Measurements from ENCODE around the gene ANKS1A. TPM values are rescaled to one million over a fixed set of nuclear protein-coding genes. Genes with fewer than 3 reads are reported as not detected.

ANKS1A gene
- total RNA-seq, 3 donors from 2014 or later (not counting 1 experiment from before 2014, with no cell fraction given), result 10.4 to 11.5 (median 10.9) TPM

DNA sequence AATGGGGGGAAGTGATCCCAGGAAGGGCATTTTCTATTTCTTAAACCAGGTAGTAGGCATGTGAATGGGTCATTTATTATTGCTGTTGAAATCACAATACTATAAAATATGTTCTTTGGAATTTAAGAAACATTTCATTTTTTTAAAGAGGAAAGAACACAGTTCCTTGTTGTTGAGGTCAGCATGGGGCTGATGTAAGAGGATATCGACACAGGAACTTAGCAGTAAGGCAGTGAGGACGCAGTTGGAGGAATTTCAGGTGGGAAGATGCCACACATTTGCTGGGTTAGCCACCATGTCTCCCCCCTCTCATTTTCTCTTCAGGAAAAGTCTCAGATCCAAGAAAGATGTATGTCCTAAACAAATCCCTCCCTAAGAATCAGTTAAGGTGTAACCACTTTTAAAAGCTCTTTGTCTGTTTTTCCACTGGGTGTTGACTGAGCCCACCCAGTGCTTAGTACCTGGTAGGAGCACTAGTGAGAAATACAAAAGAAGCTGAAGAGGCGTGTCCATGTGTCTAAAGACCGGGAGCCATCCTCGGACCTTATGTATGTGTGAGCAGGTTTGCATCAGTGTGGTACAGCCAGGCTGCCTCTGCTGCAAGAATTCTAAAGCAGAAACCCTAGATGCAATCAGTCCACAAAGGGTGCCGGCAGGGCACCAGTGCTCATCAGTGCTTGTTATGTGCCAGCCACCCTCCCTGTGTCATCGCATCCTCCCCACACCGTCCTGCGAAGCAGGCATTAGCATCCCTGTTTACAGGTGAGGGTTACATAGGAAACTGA, 153.2 kb downstream of the ANKS1A start:
- Mint-ChIP-seq H3K9me3 (no peaks in the 10 kb centered on the region), H3K27ac (no peak overlapping the region), H3K4me1 (peaks cover 7 to 12% of the 10 kb centered on the region in 2 donors), H3K4me3 (no peak overlapping the region), H3K36me3 (no peaks in the 10 kb centered on the region), H3K27me3 (ENCODE audit: low read depth in 2 of 2) (no peaks in the 10 kb centered on the region)
- Histone ChIP-seq H3K27me3 (ENCODE audit: control insufficient read depth, insufficient read depth, low read length) (no peaks in the 10 kb centered on the region), H3K4me1 (ENCODE audit: control insufficient read depth, insufficient read depth, low read length) (no peaks in the 10 kb centered on the region), H3K36me3 (ENCODE audit: control insufficient read depth, insufficient read depth, low read length) (no peaks in the 10 kb centered on the region), H3K4me3 (ENCODE audit: low read length) (no peak overlapping the region), H3K27ac (ENCODE audit: low read length) (no peak overlapping the region), H3K9me3 (ENCODE audit: control insufficient read depth, insufficient read depth, low read length) (no peaks in the 10 kb centered on the region)
- ATAC-seq, result no peak
- 83% methylated on average over 5 of the region's 9 CpGs for WGBS (ENCODE audit: insufficient coverage)
- TF ChIP-seq, protein P1, sequence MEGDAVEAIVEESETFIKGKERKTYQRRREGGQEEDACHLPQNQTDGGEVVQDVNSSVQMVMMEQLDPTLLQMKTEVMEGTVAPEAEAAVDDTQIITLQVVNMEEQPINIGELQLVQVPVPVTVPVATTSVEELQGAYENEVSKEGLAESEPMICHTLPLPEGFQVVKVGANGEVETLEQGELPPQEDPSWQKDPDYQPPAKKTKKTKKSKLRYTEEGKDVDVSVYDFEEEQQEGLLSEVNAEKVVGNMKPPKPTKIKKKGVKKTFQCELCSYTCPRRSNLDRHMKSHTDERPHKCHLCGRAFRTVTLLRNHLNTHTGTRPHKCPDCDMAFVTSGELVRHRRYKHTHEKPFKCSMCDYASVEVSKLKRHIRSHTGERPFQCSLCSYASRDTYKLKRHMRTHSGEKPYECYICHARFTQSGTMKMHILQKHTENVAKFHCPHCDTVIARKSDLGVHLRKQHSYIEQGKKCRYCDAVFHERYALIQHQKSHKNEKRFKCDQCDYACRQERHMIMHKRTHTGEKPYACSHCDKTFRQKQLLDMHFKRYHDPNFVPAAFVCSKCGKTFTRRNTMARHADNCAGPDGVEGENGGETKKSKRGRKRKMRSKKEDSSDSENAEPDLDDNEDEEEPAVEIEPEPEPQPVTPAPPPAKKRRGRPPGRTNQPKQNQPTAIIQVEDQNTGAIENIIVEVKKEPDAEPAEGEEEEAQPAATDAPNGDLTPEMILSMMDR (IDR thresholded peaks at IDR 0.05), result no peak
- DNase-seq, result no peak
- intact Hi-C loops (cut with micrococcal nuclease), result no loop called here

DNA sequence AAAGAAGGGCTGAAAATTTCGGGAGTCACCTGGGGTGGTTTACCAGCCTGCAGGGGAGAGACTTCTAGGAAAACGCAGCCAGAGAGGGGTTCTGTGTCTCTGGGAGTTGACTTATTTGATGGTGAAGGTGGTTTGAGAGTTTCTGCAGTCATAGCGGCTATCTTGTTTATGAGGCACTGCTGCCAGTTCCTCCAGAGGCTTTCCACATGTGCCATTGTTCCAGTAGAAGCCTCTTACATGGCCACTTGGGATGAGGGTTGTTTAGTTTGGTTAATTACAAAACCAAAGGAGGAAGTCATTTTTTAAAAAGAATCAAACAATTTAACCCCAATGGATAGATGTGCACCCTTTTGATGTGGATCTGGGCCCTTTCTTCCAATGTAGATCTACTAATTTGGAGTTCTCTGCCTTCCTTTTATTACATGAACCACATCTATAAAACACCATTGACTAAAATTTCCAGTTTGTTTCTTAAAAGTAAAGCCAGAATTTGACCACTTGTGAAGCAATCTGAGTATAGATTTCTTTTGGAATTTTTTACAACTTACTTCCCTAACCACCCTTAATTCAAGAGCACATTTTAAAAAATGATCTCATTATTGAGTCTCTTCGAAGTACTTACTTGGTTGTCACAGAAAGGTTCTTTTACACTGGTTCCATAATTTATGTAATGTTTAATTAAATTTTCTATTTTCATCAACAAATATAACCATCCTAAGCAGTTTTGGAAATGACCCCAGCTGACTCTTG, 154.5 kb downstream of the ANKS1A start:
- TF ChIP-seq, protein P1 (IDR thresholded peaks at IDR 0.05), result no peak
- Mint-ChIP-seq H3K36me3 (no peaks in the 10 kb centered on the region), H3K4me3 (no peak overlapping the region), H3K27me3 (ENCODE audit: low read depth in 2 of 2) (no peaks in the 10 kb centered on the region), H3K9me3 (no peaks in the 10 kb centered on the region), H3K27ac (no peak overlapping the region), H3K4me1 (peaks cover 16 to 22% of the 10 kb centered on the region in 2 donors)
- intact Hi-C loops (cut with micrococcal nuclease), result no loop called here
- no peaks in the 10 kb centered on the region for H3K36me3 ChIP-seq (ENCODE audit: control insufficient read depth, insufficient read depth, low read length)
- DNase-seq (no peak), ATAC-seq (no peak)
- H3K27ac ChIP-seq (ENCODE audit: low read length), result no peak overlapping the region
- H3K9me3 ChIP-seq (ENCODE audit: control insufficient read depth, insufficient read depth, low read length), result no peaks in the 10 kb centered on the region
- H3K4me1 ChIP-seq (ENCODE audit: control insufficient read depth, insufficient read depth, low read length), result peaks cover 7% of the 10 kb centered on the region
- no peak overlapping the region for H3K4me3 ChIP-seq (ENCODE audit: low read length)
- WGBS (ENCODE audit: insufficient coverage), result 80% methylated on average over 3 of the region's 4 CpGs
- H3K27me3 ChIP-seq (ENCODE audit: control insufficient read depth, insufficient read depth, low read length), result no peaks in the 10 kb centered on the region

DNA sequence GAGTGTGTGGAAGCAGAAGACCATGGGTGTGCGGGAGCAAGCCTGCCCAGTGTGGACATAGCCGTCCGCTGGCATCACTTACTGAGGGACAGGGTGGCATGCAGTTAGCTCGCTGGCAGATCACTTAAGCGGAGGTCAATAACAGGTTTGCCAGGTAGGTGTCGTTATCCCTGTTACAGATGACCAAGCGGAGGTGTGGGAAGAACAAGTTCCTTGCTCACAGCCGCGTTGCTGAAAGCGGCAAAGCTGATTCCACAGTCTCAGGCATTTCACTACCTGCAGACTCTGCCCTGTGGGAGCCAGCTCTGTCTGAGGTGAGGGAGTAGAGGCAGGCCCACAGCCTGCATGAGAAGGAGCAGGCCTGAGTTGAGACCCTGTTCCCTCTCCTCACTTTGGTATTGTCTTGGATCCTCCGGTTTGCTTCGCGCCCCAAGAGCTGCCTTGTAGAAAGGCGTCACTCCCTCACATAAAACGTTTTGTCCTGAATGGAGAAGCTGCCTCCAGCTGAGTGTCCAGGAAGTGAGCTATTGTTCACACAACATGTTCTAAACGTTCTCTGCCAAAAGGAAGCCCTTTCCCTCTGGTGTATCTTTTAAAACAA, 155.2 kb downstream of the ANKS1A start:
- peaks cover 12% of the 10 kb centered on the region for H3K4me1 ChIP-seq (ENCODE audit: control insufficient read depth, insufficient read depth, low read length)
- Mint-ChIP-seq H3K27ac (no peak overlapping the region), H3K4me3 (no peak overlapping the region), H3K36me3 (no peaks in the 10 kb centered on the region), H3K27me3 (ENCODE audit: low read depth in 2 of 2) (no peaks in the 10 kb centered on the region), H3K9me3 (no peaks in the 10 kb centered on the region), H3K4me1 (peaks cover 16 to 22% of the 10 kb centered on the region in 2 donors)
- DNase-seq (no peak), ATAC-seq (no peak)
- no peak overlapping the region for H3K27ac ChIP-seq (ENCODE audit: low read length)
- intact Hi-C loops (cut with micrococcal nuclease), result no loop called here
- no peaks in the 10 kb centered on the region for H3K27me3 ChIP-seq (ENCODE audit: control insufficient read depth, insufficient read depth, low read length)
- H3K9me3 ChIP-seq (ENCODE audit: control insufficient read depth, insufficient read depth, low read length), result no peaks in the 10 kb centered on the region
- H3K4me3 ChIP-seq (ENCODE audit: low read length), result no peak overlapping the region
- 79% methylated on average over 15 of the region's 16 CpGs for WGBS (ENCODE audit: insufficient coverage)
- TF ChIP-seq, protein P1 (IDR thresholded peaks at IDR 0.05), result no peak
- H3K36me3 ChIP-seq (ENCODE audit: control insufficient read depth, insufficient read depth, low read length), result no peaks in the 10 kb centered on the region

Data from natural killer cell (primary cell).